IPS-18c (cell line): ENCODE data around the gene SSBP2.
"Not testable (repeated sequence)": the region's sequence is repeated elsewhere in the genome, so short reads cannot be mapped to it uniquely, and the experiment has no call there.

Source experiments
- H3K4me3 ChIP-seq: 2 replicates; pipeline ENCODE4 v1.7.0; 2013; ENCODE audit warnings: low read depth, mild to moderate bottlenecking, low read length, moderate library complexity; ENCODE audit not compliant: insufficient read depth
- H3K9me3 ChIP-seq: one replicate; pipeline ENCODE4 v1.6.1; 2013; ENCODE audit warnings: mild to moderate bottlenecking, low read length, moderate library complexity; ENCODE audit not compliant: control insufficient read depth, insufficient read depth

The SSBP2 gene

GRCh38 chr5:81418606-81419005, 332.3 kb downstream of the SSBP2 start:
- Histone ChIP-seq H3K4me3 (no peak overlapping the region), H3K9me3 (no peaks in the 10 kb centered on the region)

GRCh38 chr5:81417052-81417451, 333.8 kb downstream of the SSBP2 start:
- Histone ChIP-seq H3K4me3 (no peak overlapping the region), H3K9me3 (no peaks in the 10 kb centered on the region)

GRCh38 chr5:81409896-81410295, 341.0 kb downstream of the SSBP2 start:
- no peak overlapping the region for H3K4me3 ChIP-seq
- H3K9me3 ChIP-seq: no peaks in the 10 kb centered on the region

GRCh38 chr5:81409361-81409760, 341.5 kb downstream of the SSBP2 start:
- no peak overlapping the region for H3K4me3 ChIP-seq
- no peaks in the 10 kb centered on the region for H3K9me3 ChIP-seq

GRCh38 chr5:81408496-81408895, 342.4 kb downstream of the SSBP2 start:
- no peaks in the 10 kb centered on the region for H3K9me3 ChIP-seq
- H3K4me3 ChIP-seq: no peak overlapping the region

- H3K4me3 ChIP-seq, H3K9me3 ChIP-seq: not testable (repeated sequence)
Measured at GRCh38 chr5:81407811-81408210, 343.1 kb downstream of the SSBP2 start.

GRCh38 chr5:81405126-81405891, 345.6 kb downstream of the SSBP2 start:
- Histone ChIP-seq H3K4me3 (no peak overlapping the region), H3K9me3 (no peaks in the 10 kb centered on the region)

GRCh38 chr5:81402192-81402930, 348.5 kb downstream of the SSBP2 start:
- Histone ChIP-seq H3K4me3 (no peak overlapping the region), H3K9me3 (no peaks in the 10 kb centered on the region)

- Histone ChIP-seq H3K4me3 (no peak overlapping the region), H3K9me3 (no peaks in the 10 kb centered on the region)
Measured at GRCh38 chr5:81401266-81401665, 349.6 kb downstream of the SSBP2 start.

GRCh38 chr5:81400375-81400774, 350.5 kb downstream of the SSBP2 start:
- Histone ChIP-seq H3K9me3 (no peaks in the 10 kb centered on the region), H3K4me3 (no peak overlapping the region)

- Histone ChIP-seq H3K4me3 (no peak overlapping the region), H3K9me3 (no peaks in the 10 kb centered on the region)
Measured at GRCh38 chr5:81398741-81399140, 352.2 kb downstream of the SSBP2 start.

GRCh38 chr5:81397176-81397575, 353.7 kb downstream of the SSBP2 start:
- H3K4me3 ChIP-seq: no peak overlapping the region
- no peaks in the 10 kb centered on the region for H3K9me3 ChIP-seq

GRCh38 chr5:81395262-81395661, 355.6 kb downstream of the SSBP2 start:
- Histone ChIP-seq H3K4me3 (no peak overlapping the region), H3K9me3 (no peaks in the 10 kb centered on the region)

GRCh38 chr5:81393783-81394718, 356.8 kb downstream of the SSBP2 start, which contains the start of gene ACOT12:
Gene ACOT12 (minus strand): TSS chr5:81394134. CDS start chr5:81394114, 20 bp downstream.
- Histone ChIP-seq H3K4me3 (peak within 1 kb of the TSS; percentile 59), H3K9me3 (no peaks in the 10 kb centered on the region)

- Histone ChIP-seq H3K4me3 (peak overlapping the region; percentile 59), H3K9me3 (no peaks in the 10 kb centered on the region)
Measured at GRCh38 chr5:81393430-81393782, 357.5 kb downstream of the SSBP2 start.

- H3K9me3 ChIP-seq: no peaks in the 10 kb centered on the region
Measured at GRCh38 chr5:81389025-81389424, 361.9 kb downstream of the SSBP2 start.

GRCh38 chr5:81388169-81388568, 362.7 kb downstream of the SSBP2 start:
- H3K9me3 ChIP-seq: no peaks in the 10 kb centered on the region
- no peak overlapping the region for H3K4me3 ChIP-seq

More at GRCh38 chr5:81389025-81389424, 361.9 kb downstream of the SSBP2 start:
- H3K4me3 ChIP-seq: no peak overlapping the region
